Measurements from ENCODE around the gene SGIP1.
A peak's percentile ranks its signal among the peaks of the same experiment; 100 is the strongest.

Gene SGIP1

GRCh38 chr1:66679140-66679539, 145.2 kb downstream of the SGIP1 start:
- Histone ChIP-seq H3K36me3 (replicated peaks; ENCODE audit: insufficient read depth, low read length) (no peaks in the 10 kb centered on the region), H3K27ac (ENCODE audit: low read length) (no peak overlapping the region), H4K20me1 (ENCODE audit: insufficient read depth, low read length) (no peaks in the 10 kb centered on the region), H3K4me2 (ENCODE audit: low read depth, low read length) (no peak overlapping the region), H2AFZ (ENCODE audit: low read length) (no peak overlapping the region), H3K4me1 (ENCODE audit: low read length) (peaks cover 13% of the 10 kb centered on the region), H3K4me3 (ENCODE audit: low read length) (no peak overlapping the region), H3K27me3 (replicated peaks; ENCODE audit: insufficient read depth, low read length) (no peaks in the 10 kb centered on the region), H3K9me3 (replicated peaks; ENCODE audit: insufficient read depth, low read length) (no peaks in the 10 kb centered on the region), H3K9me2 (replicated peaks; ENCODE audit: insufficient read depth, low read length) (no peaks in the 10 kb centered on the region), H3F3A (ENCODE audit: insufficient read depth, low read length) (peaks cover 1% of the 10 kb centered on the region; the same call in 1 of the 2 replicates), H3K9ac (ENCODE audit: low read length) (no peak overlapping the region), H3K79me2 (ENCODE audit: low read length) (no peaks in the 10 kb centered on the region)
- DNase-seq = no peak
- no peak for TF ChIP-seq EZH2 (optimal IDR thresholded peaks at IDR 0.05; ENCODE audit: low read depth, low read length)
- TF ChIP-seq EZH2phosphoT487 (IDR thresholded peaks at IDR 0.05; ENCODE audit: low read length) = no peak

GRCh38 chr1:66681686-66682085, 147.7 kb downstream of the SGIP1 start:
- no peaks in the 10 kb centered on the region for H3K79me2 ChIP-seq (ENCODE audit: low read length)
- peaks cover 24% of the 10 kb centered on the region for H3K4me1 ChIP-seq (ENCODE audit: low read length)
- no peak for TF ChIP-seq EZH2phosphoT487 (IDR thresholded peaks at IDR 0.05; ENCODE audit: low read length)
- no peak for TF ChIP-seq CTCF (IDR thresholded peaks at IDR 0.05; ENCODE audit: low read length)
- no peak for TF ChIP-seq EZH2 (optimal IDR thresholded peaks at IDR 0.05; ENCODE audit: low read depth, low read length)
- no peaks in the 10 kb centered on the region for H3K36me3 ChIP-seq (replicated peaks; ENCODE audit: insufficient read depth, low read length)
- H3K4me2 ChIP-seq (ENCODE audit: low read depth, low read length) = no peak overlapping the region
- no peak overlapping the region for H3K4me3 ChIP-seq (ENCODE audit: low read length)
- no peaks in the 10 kb centered on the region for H4K20me1 ChIP-seq (ENCODE audit: insufficient read depth, low read length)
- H3K9ac ChIP-seq (ENCODE audit: low read length) = no peak overlapping the region
- no peak for DNase-seq
- no peak overlapping the region for H2AFZ ChIP-seq (ENCODE audit: low read length)
- no peaks in the 10 kb centered on the region for H3K9me3 ChIP-seq (replicated peaks; ENCODE audit: insufficient read depth, low read length)
- H3F3A ChIP-seq (ENCODE audit: insufficient read depth, low read length) = peaks cover 6% of the 10 kb centered on the region; the same call in 1 of the 2 replicates
- no peaks in the 10 kb centered on the region for H3K27me3 ChIP-seq (replicated peaks; ENCODE audit: insufficient read depth, low read length)
- H3K27ac ChIP-seq (ENCODE audit: low read length) = no peak overlapping the region
- no peaks in the 10 kb centered on the region for H3K9me2 ChIP-seq (replicated peaks; ENCODE audit: insufficient read depth, low read length)

DNA sequence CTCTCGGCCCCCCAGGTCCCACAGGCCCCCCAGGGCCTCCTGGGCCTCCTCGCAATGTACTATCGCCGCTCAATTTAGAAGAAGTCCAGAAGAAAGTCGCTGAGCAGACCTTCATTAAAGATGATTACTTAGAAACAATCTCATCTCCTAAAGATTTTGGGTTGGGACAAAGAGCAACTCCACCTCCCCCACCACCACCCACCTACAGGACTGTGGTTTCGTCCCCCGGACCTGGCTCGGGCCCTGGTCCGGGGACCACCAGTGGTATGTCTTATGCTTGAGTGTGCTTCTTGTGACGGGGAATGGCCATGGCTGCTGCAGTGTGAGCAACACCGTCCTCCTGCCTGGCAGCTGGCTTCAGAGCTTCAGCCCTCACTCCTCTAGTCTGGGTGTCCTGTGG, 148.2 kb downstream of the SGIP1 start:
- Histone ChIP-seq H3K4me1 (ENCODE audit: low read length) (peaks cover 29% of the 10 kb centered on the region), H3K9me3 (replicated peaks; ENCODE audit: insufficient read depth, low read length) (no peaks in the 10 kb centered on the region), H3K79me2 (ENCODE audit: low read length) (no peaks in the 10 kb centered on the region), H3K36me3 (replicated peaks; ENCODE audit: insufficient read depth, low read length) (no peaks in the 10 kb centered on the region), H4K20me1 (ENCODE audit: insufficient read depth, low read length) (no peaks in the 10 kb centered on the region), H3K9ac (ENCODE audit: low read length) (no peak overlapping the region), H3F3A (ENCODE audit: insufficient read depth, low read length) (peaks cover 6% of the 10 kb centered on the region; the same call in 1 of the 2 replicates), H3K4me2 (ENCODE audit: low read depth, low read length) (no peak overlapping the region), H3K27me3 (replicated peaks; ENCODE audit: insufficient read depth, low read length) (no peaks in the 10 kb centered on the region), H3K27ac (ENCODE audit: low read length) (no peak overlapping the region), H3K4me3 (ENCODE audit: low read length) (no peak overlapping the region), H3K9me2 (replicated peaks; ENCODE audit: insufficient read depth, low read length) (no peaks in the 10 kb centered on the region), H2AFZ (ENCODE audit: low read length) (no peak overlapping the region)
- DNase-seq = no peak
- TF ChIP-seq EZH2 (optimal IDR thresholded peaks at IDR 0.05; ENCODE audit: low read depth, low read length) = no peak
- TF ChIP-seq CTCF (IDR thresholded peaks at IDR 0.05; ENCODE audit: low read length) = no peak
- no peak for TF ChIP-seq EZH2phosphoT487 (IDR thresholded peaks at IDR 0.05; ENCODE audit: low read length)

DNA sequence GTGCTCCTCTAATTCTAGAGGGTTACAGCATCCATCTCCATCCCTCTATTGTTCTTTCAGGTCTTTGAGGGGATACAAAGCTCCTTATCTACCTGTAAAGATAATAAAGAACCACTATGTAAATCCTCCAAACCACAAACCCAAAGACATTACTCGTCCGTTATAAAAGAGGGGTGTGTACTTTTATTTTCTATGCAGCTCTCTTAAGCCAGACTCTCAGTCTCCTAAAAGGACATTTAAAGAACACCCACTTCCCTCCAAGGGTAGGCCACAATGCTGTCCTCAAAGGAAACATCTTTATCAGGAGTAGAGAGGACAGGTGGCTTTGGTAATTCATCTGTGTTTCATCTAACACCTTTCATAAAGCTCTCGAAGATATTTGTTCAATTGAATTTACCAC, 150.4 kb downstream of the SGIP1 start:
- TF ChIP-seq CTCF (IDR thresholded peaks at IDR 0.05; ENCODE audit: low read length) (no peak), EZH2 (optimal IDR thresholded peaks at IDR 0.05; ENCODE audit: low read depth, low read length) (no peak), EZH2phosphoT487 (IDR thresholded peaks at IDR 0.05; ENCODE audit: low read length) (no peak)
- H3K27me3 ChIP-seq (replicated peaks; ENCODE audit: insufficient read depth, low read length) = no peaks in the 10 kb centered on the region
- no peak overlapping the region for H3K9ac ChIP-seq (ENCODE audit: low read length)
- H3K27ac ChIP-seq (ENCODE audit: low read length) = no peak overlapping the region
- no peaks in the 10 kb centered on the region for H3K79me2 ChIP-seq (ENCODE audit: low read length)
- H3K4me1 ChIP-seq (ENCODE audit: low read length) = peaks cover 39% of the 10 kb centered on the region
- no peaks in the 10 kb centered on the region for H3K9me2 ChIP-seq (replicated peaks; ENCODE audit: insufficient read depth, low read length)
- H3K4me2 ChIP-seq (ENCODE audit: low read depth, low read length) = peak overlapping the region; percentile 14; the same call in 1 of the 2 replicates
- H4K20me1 ChIP-seq (ENCODE audit: insufficient read depth, low read length) = no peaks in the 10 kb centered on the region
- H3K4me3 ChIP-seq (ENCODE audit: low read length) = no peak overlapping the region; the same call in 1 of the 2 replicates
- H3K36me3 ChIP-seq (replicated peaks; ENCODE audit: insufficient read depth, low read length) = no peaks in the 10 kb centered on the region
- peaks cover 6% of the 10 kb centered on the region; the same call in 1 of the 2 replicates for H3F3A ChIP-seq (ENCODE audit: insufficient read depth, low read length)
- peak; percentile 62 for DNase-seq
- no peaks in the 10 kb centered on the region for H3K9me3 ChIP-seq (replicated peaks; ENCODE audit: insufficient read depth, low read length)
- peak overlapping the region; percentile 8; the same call in 1 of the 2 replicates for H2AFZ ChIP-seq (ENCODE audit: low read length)
